Ascending aorta (tissue), 2 donors: ENCODE results near the gene SPON2. TPM values are rescaled to one million over a fixed set of nuclear protein-coding genes. Genes with fewer than 3 reads are reported as not detected.

Source experiments
- DNase-seq, 2 donors: peaks; one replicate each; pipeline ENCODE4 v3.0.0-alpha.2; 2019; ENCODE audit warnings: low spot score in 2 of 2
- H3K27ac ChIP-seq, 2 donors: fragments of 200-600 bp; sonication (generic); one replicate each; pipeline ENCODE4 v1.5.1; 2016 to 2017; ENCODE audit warnings: mild to moderate bottlenecking in 1 of 2
- H3K27me3 ChIP-seq: fragments of 200-600 bp; sonication (generic); one replicate; pipeline ENCODE4 v1.5.1; 2017
- H3K36me3 ChIP-seq, 2 donors: fragments of 200-600 bp; sonication (generic); one replicate each; pipeline ENCODE4 v1.5.1; 2016
- H3K4me1 ChIP-seq, 2 donors: fragments of 200-600 bp; sonication (generic); one replicate each; pipeline ENCODE4 v1.5.1; 2016 to 2017; ENCODE audit warnings: mild to moderate bottlenecking in 1 of 2
- H3K4me3 ChIP-seq, 2 donors: fragments of 200-600 bp; sonication (generic); one replicate each; pipeline ENCODE4 v1.5.1; 2016 to 2017; ENCODE audit warnings: mild to moderate bottlenecking in 1 of 2
- H3K9me3 ChIP-seq, 2 donors: fragments of 200-600 bp; sonication (generic); one replicate each; pipeline ENCODE4 v1.5.1; 2016
- CTCF ChIP-seq, 3 experiments: fragments of 200-600 bp in 2 of 3; fragments of 450-650 bp in 1 of 3; sonication (generic) in 2 of 3; IDR thresholded peaks; one replicate each; pipeline ENCODE4 v1.5.1; 2016 to 2019; ENCODE audit warnings: antibody characterized with exemption in 3 of 3, mild to moderate bottlenecking in 1 of 3, moderate library complexity in 1 of 3
- intact Hi-C: fragments of 100-400 bp; cut with DNase I; formaldehyde crosslinking; loops from one replicate; pipeline ENCODE4 v1.15.1; 2023
- total RNA-seq: library from RNA; depleted of rRNA; stranded (reverse); fragments of >200 nt; gene quantifications from one replicate; pipeline ENCODE4 v1.1.0, GENCODE V29; 2016

Gene SPON2
- total RNA-seq, 1 donor from 2014 or later = 14.0 TPM

- intact Hi-C loops = no loop called here
- no peak for DNase-seq
- Histone ChIP-seq H3K4me3 (no peak overlapping the region), H3K27ac (no peak overlapping the region), H3K4me1 (no peaks in the 10 kb centered on the region), H3K36me3 (peaks cover 62 to 77% of the 10 kb centered on the region in 2 donors), H3K27me3 (no peaks in the 10 kb centered on the region), H3K9me3 (no peaks in the 10 kb centered on the region)
- TF ChIP-seq CTCF (IDR thresholded peaks at IDR 0.05) = no peak
Measured at GRCh38 chr4:1217366-1217765, 45.0 kb upstream of the SPON2 start.

- intact Hi-C loops = no loop called here
- peaks cover 0 to 3% of the 10 kb centered on the region in 2 donors for H3K4me1 ChIP-seq
- no peaks in the 10 kb centered on the region for H3K9me3 ChIP-seq
- H3K36me3 ChIP-seq = peaks cover 61 to 75% of the 10 kb centered on the region in 2 donors
- no peak overlapping the region for H3K4me3 ChIP-seq
- no peak overlapping the region for H3K27ac ChIP-seq
- DNase-seq = no peak
- no peaks in the 10 kb centered on the region for H3K27me3 ChIP-seq
- TF ChIP-seq CTCF (IDR thresholded peaks at IDR 0.05) = no peak
Measured at GRCh38 chr4:1216869-1217294, 44.5 kb upstream of the SPON2 start.

- no peak for DNase-seq
- H3K27me3 ChIP-seq = no peaks in the 10 kb centered on the region
- intact Hi-C loops = no loop called here
- TF ChIP-seq CTCF (IDR thresholded peaks at IDR 0.05) = no peak
- H3K27ac ChIP-seq = no peak overlapping the region
- H3K36me3 ChIP-seq = peaks cover 54 to 74% of the 10 kb centered on the region in 2 donors
- H3K4me3 ChIP-seq = no peak overlapping the region
- H3K4me1 ChIP-seq = peaks cover 4 to 5% of the 10 kb centered on the region in 2 donors
- H3K9me3 ChIP-seq = no peaks in the 10 kb centered on the region
Measured at GRCh38 chr4:1216076-1216614, 43.8 kb upstream of the SPON2 start.

GRCh38 chr4:1215141-1216075, 43.0 kb upstream of the SPON2 start:
- Histone ChIP-seq H3K4me1 (peaks cover 11 to 12% of the 10 kb centered on the region in 2 donors), H3K9me3 (no peaks in the 10 kb centered on the region), H3K36me3 (peaks cover 50 to 69% of the 10 kb centered on the region in 2 donors), H3K27me3 (no peaks in the 10 kb centered on the region), H3K4me3 (no peak overlapping the region), H3K27ac (no peak overlapping the region)
- no peak for DNase-seq
- TF ChIP-seq CTCF (IDR thresholded peaks at IDR 0.05) = no peak
- intact Hi-C loops = no loop called here

GRCh38 chr4:1214101-1215095, 42.0 kb upstream of the SPON2 start:
- Histone ChIP-seq H3K4me1 (peaks cover 21% of the 10 kb centered on the region in 2 donors), H3K4me3 (no peak overlapping the region), H3K27me3 (no peaks in the 10 kb centered on the region), H3K36me3 (peaks cover 50 to 62% of the 10 kb centered on the region in 2 donors), H3K9me3 (no peaks in the 10 kb centered on the region), H3K27ac (no peak overlapping the region)
- intact Hi-C loops = no loop called here
- TF ChIP-seq CTCF (IDR thresholded peaks at IDR 0.05) = no peak
- DNase-seq = no peak
